Posterior cingulate gyrus (tissue), 11 donors: ENCODE results near the gene CERS5.
A peak's percentile ranks its signal among the peaks of the same experiment; 100 is the strongest.

Source experiments
- DNase-seq, 10 donors: peaks; one replicate each; pipeline versions ENCODE4 v3.0.0 to v3.0.0-alpha.2; 2020 to 2021; ENCODE audit warnings: mixed read lengths in 3 of 10
- intact Hi-C: fragments of 100-400 bp; cut with DNase I; formaldehyde crosslinking; loops from one replicate; pipeline ENCODE4 v1.15.1; 2023

Gene CERS5

GRCh38 chr12:50147281-50147680 lies 19.9 kb downstream of the CERS5 start:
- no peak for DNase-seq

GRCh38 chr12:50145439-50145838 lies 21.7 kb downstream of the CERS5 start:
- DNase-seq = no peak

More at GRCh38 chr12:50147281-50147680, 19.9 kb downstream of the CERS5 start:
- intact Hi-C loops = no loop called here

GRCh38 chr12:50142993-50143392 lies 24.2 kb downstream of the CERS5 start:
- intact Hi-C loops = no loop called here
- DNase-seq = no peak

More at GRCh38 chr12:50145439-50145838, 21.7 kb downstream of the CERS5 start:
- intact Hi-C loops = no loop called here

- intact Hi-C loops = loop anchor here (1.0 kb wide), 1 partner anchor 43 kb away; no protein-coding TSS in a partner anchor
Measured at GRCh38 chr12:50132505-50133135, 34.5 kb downstream of the CERS5 start.

GRCh38 chr12:50129290-50129689 lies 37.9 kb downstream of the CERS5 start:
- intact Hi-C loops = no loop called here
- DNase-seq = no peak

More at GRCh38 chr12:50132505-50133135, 34.5 kb downstream of the CERS5 start:
- DNase-seq = no peak

- intact Hi-C loops = no loop called here
- DNase-seq = no peak
Measured at GRCh38 chr12:50127546-50127945, 39.6 kb downstream of the CERS5 start.

- intact Hi-C loops = no loop called here
- DNase-seq = no peak
Measured at GRCh38 chr12:50123203-50123602, 44.0 kb downstream of the CERS5 start.

GRCh38 chr12:50121641-50122040 lies 45.5 kb downstream of the CERS5 start:
- intact Hi-C loops = no loop called here
- no peak for DNase-seq

- intact Hi-C loops = no loop called here
- no peak for DNase-seq
Measured at GRCh38 chr12:50120953-50121352, 46.2 kb downstream of the CERS5 start.

- intact Hi-C loops = no loop called here
- DNase-seq = no peak
Measured at GRCh38 chr12:50120521-50120920, 46.6 kb downstream of the CERS5 start.

- intact Hi-C loops = no loop called here
- no peak for DNase-seq
Measured at GRCh38 chr12:50119387-50119786, 47.8 kb downstream of the CERS5 start.

- no peak for DNase-seq
- intact Hi-C loops = no loop called here
Measured at GRCh38 chr12:50117057-50117622, 50.0 kb downstream of the CERS5 start.

- intact Hi-C loops = loop anchor here (1.0 to 2.0 kb wide), 2 partner anchors 28 to 55 kb away; partner anchors contain the start of genes CERS5 and SMARCD1
- DNase-seq = peak in 2 of 10 donors; percentile 42 to 52
Measured at GRCh38 chr12:50112456-50113218, 54.5 kb downstream of the CERS5 start.

GRCh38 chr12:50111693-50112455 lies 55.3 kb downstream of the CERS5 start, which contains the start of gene COX14:
COX14 (plus strand) TSS chr12:50112236; CDS start chr12:50120044, 7,808 bp downstream.
- intact Hi-C loops = loop anchor here (1.0 to 2.0 kb wide), 2 partner anchors 27 to 55 kb away; partner anchors contain the start of genes CERS5 and SMARCD1
- peak; percentile 97 to 100 (median 99) for DNase-seq

- intact Hi-C loops = no loop called here
- DNase-seq = no peak
Measured at GRCh38 chr12:50111395-50111692, 55.8 kb downstream of the CERS5 start.

GRCh38 chr12:50110762-50111351 lies 56.3 kb downstream of the CERS5 start:
- DNase-seq = peak in 3 of 10 donors; percentile 66 to 86 (median 72)
- intact Hi-C loops = no loop called here

GRCh38 chr12:50110127-50110761 lies 56.9 kb downstream of the CERS5 start:
- intact Hi-C loops = no loop called here
- peak in 2 of 10 donors; percentile 61 to 79 for DNase-seq

- peak in 2 of 10 donors; percentile 26 to 46 for DNase-seq
- intact Hi-C loops = no loop called here
Measured at GRCh38 chr12:50109319-50109718, 57.9 kb downstream of the CERS5 start.

- peak in 2 of 10 donors; percentile 51 to 63 for DNase-seq
- intact Hi-C loops = no loop called here
Measured at GRCh38 chr12:50107416-50108268, 59.5 kb downstream of the CERS5 start.
